ENCODE data around the gene KDM5A.
"Not testable (repeated sequence)": the region's sequence is repeated elsewhere in the genome, so short reads cannot be mapped to it uniquely, and the experiment has no call there.

Gene KDM5A

GRCh38 chr12:331287-331686, 57.8 kb downstream of the KDM5A start:
- no peak for DNase-seq

- no peak for DNase-seq
Measured at GRCh38 chr12:325906-326305, 63.2 kb downstream of the KDM5A start.

GRCh38 chr12:323507-323906, 65.6 kb downstream of the KDM5A start:
- DNase-seq = no peak

GRCh38 chr12:321606-322326, 67.4 kb downstream of the KDM5A start:
- no peak for DNase-seq

- DNase-seq = no peak
Measured at GRCh38 chr12:318759-319515, 70.2 kb downstream of the KDM5A start.

- no peak for DNase-seq
Measured at GRCh38 chr12:308511-308910, 80.6 kb downstream of the KDM5A start.

GRCh38 chr12:307406-307805, 81.7 kb downstream of the KDM5A start:
- no peak for DNase-seq

GRCh38 chr12:304805-305204, 84.3 kb downstream of the KDM5A start:
- no peak for DNase-seq

GRCh38 chr12:302766-303165, 86.4 kb downstream of the KDM5A start:
- not testable (repeated sequence) for DNase-seq

GRCh38 chr12:300166-300565, 89.0 kb downstream of the KDM5A start:
- DNase-seq = not testable (repeated sequence)

- DNase-seq = not testable (repeated sequence)
Measured at GRCh38 chr12:299511-299910, 89.6 kb downstream of the KDM5A start.

- DNase-seq = not testable (repeated sequence)
Measured at GRCh38 chr12:298059-298458, 91.1 kb downstream of the KDM5A start.

- no peak for DNase-seq
Measured at GRCh38 chr12:295132-295531, 94.0 kb downstream of the KDM5A start.

GRCh38 chr12:293199-293598, 95.9 kb downstream of the KDM5A start:
- DNase-seq = no peak

- DNase-seq = no peak
Measured at GRCh38 chr12:292186-292585, 96.9 kb downstream of the KDM5A start.

- no peak for DNase-seq
Measured at GRCh38 chr12:291153-291723, 97.9 kb downstream of the KDM5A start.

GRCh38 chr12:288687-289086, 100.4 kb downstream of the KDM5A start:
- no peak for DNase-seq

GRCh38 chr12:286531-287300, 102.4 kb downstream of the KDM5A start:
- DNase-seq = no peak

GRCh38 chr12:278046-278445, 111.1 kb downstream of the KDM5A start:
- no peak for DNase-seq

GRCh38 chr12:275812-276211, 113.3 kb downstream of the KDM5A start:
- DNase-seq = no peak

- no peak for DNase-seq
Measured at GRCh38 chr12:273382-273781, 115.7 kb downstream of the KDM5A start.

- DNase-seq = no peak
Measured at GRCh38 chr12:272942-273341, 116.2 kb downstream of the KDM5A start.

- DNase-seq = no peak
Measured at GRCh38 chr12:271161-271560, 118.0 kb downstream of the KDM5A start.
